PC-9 (cell line): ENCODE data around the gene CLCN5.

Experiments
- CTCF ChIP-seq: fragments of 200-600 bp; sonication (generic); conservative IDR thresholded peaks from 2 replicates; pipeline ENCODE4 v1.6.1; 2017; ENCODE audit warnings: mixed run types, antibody characterized with exemption, mild to moderate bottlenecking, moderate library complexity
- EZH2 ChIP-seq: fragments of 200-600 bp; sonication (generic); IDR thresholded peaks from 2 replicates; pipeline ENCODE4 v1.8.0; 2017; ENCODE audit warnings: antibody characterized with exemption, low read depth

GRCh38 chrX:49921109-49921508 lies 1.3 kb upstream of the CLCN5 start:
- TF ChIP-seq CTCF (no peak), EZH2 (no peak)
